Superior temporal gyrus (tissue), 1 donor: Measurements from ENCODE around the gene SLC25A19.

Experiments
- DNase-seq: peaks from one replicate; pipeline ENCODE4 v3.0.0-alpha.2; 2016; ENCODE audit errors: extremely low spot score

SLC25A19 gene

GRCh38 chr17:75241502-75241901 lies 47.7 kb downstream of the SLC25A19 start:
- no peak for DNase-seq

GRCh38 chr17:75241143-75241430 lies 48.1 kb downstream of the SLC25A19 start:
- DNase-seq: no peak

- DNase-seq: peak; percentile 49
Observed at GRCh38 chr17:75240394-75241142, 48.7 kb downstream of the SLC25A19 start.

- DNase-seq: no peak
Observed at GRCh38 chr17:75239778-75240393, 49.3 kb downstream of the SLC25A19 start.

GRCh38 chr17:75239214-75239613 lies 50.0 kb downstream of the SLC25A19 start:
- no peak for DNase-seq

- DNase-seq: peak; percentile 75
Observed at GRCh38 chr17:75238684-75239191, 50.5 kb downstream of the SLC25A19 start.

GRCh38 chr17:75238020-75238580 lies 51.1 kb downstream of the SLC25A19 start:
- DNase-seq: no peak

GRCh38 chr17:75237100-75238014 lies 51.9 kb downstream of the SLC25A19 start:
- DNase-seq: no peak

GRCh38 chr17:75232786-75233185 lies 56.4 kb downstream of the SLC25A19 start:
- no peak for DNase-seq

- no peak for DNase-seq
Observed at GRCh38 chr17:75231741-75232464, 57.3 kb downstream of the SLC25A19 start.

- no peak for DNase-seq
Observed at GRCh38 chr17:75231071-75231470, 58.2 kb downstream of the SLC25A19 start.

- no peak for DNase-seq
Observed at GRCh38 chr17:75228847-75229246, 60.4 kb downstream of the SLC25A19 start.

- DNase-seq: peak; percentile 46
Observed at GRCh38 chr17:75228305-75228704, 60.9 kb downstream of the SLC25A19 start.

- DNase-seq: no peak
Observed at GRCh38 chr17:75227729-75228128, 61.5 kb downstream of the SLC25A19 start.

GRCh38 chr17:75225016-75225415 lies 64.2 kb downstream of the SLC25A19 start:
- no peak for DNase-seq
